SK-N-SH (cell line): Measurements from ENCODE around the gene ATP6V1G1. TPM values are rescaled to one million over a fixed set of nuclear protein-coding genes. Genes with fewer than 3 reads are reported as not detected.

ENCODE experiments used
- CTCF ChIA-PET: fragments of 300-600, 350-600 bp; formaldehyde crosslinking; extraction: SDS; loops from one replicate; lab custom pipeline; 2021; lab: Yijun Ruan, JAX
- POLR2A ChIA-PET: fragments of 350-600 bp; sonication (Branson Sonifier 250); formaldehyde crosslinking; extraction: SDS; loops from one replicate; lab custom pipeline; 2020; ENCODE audit warnings: antibody characterized with exemption, inconsistent platforms; lab: Yijun Ruan, JAX
- DNase-seq: peaks from one replicate; pipeline ENCODE4 v3.0.0; 2012
- H2AFZ ChIP-seq: fragments of 200-600 bp; sonication (generic); 2 replicates; pipeline ENCODE4 v1.8.1; 2016; ENCODE audit warnings: antibody characterized with exemption, mild to moderate bottlenecking, low read depth
- H3F3A ChIP-seq: fragments of 200-600 bp; sonication (generic); replicated peaks from 2 replicates; pipeline ENCODE3; 2016; ENCODE audit warnings: antibody characterized with exemption, mild to moderate bottlenecking; ENCODE audit not compliant: insufficient read depth
- H3K27ac ChIP-seq, 2 experiments: fragments of 200-500 bp in 1 of 2; fragments of 200-600 bp in 1 of 2; sonication (Bioruptor generic) in 1 of 2; sonication (generic), shearing (Covaris generic) in 1 of 2; 2 replicates each; pipeline versions ENCODE4 v1.5.1 to v1.6.1; 2014 to 2016; ENCODE audit warnings: low read depth in 2 of 2, inconsistent platforms in 1 of 2, low read length in 1 of 2, mild to moderate bottlenecking in 1 of 2, mixed read lengths in 1 of 2
- H3K27me3 ChIP-seq: fragments of 200-600 bp; sonication (generic), shearing (Covaris generic); 2 replicates; pipeline ENCODE4 v1.6.1; 2016; ENCODE audit warnings: mixed run types; ENCODE audit not compliant: insufficient read depth
- H3K36me3 ChIP-seq, 2 experiments: fragments of 200-500 bp in 1 of 2; fragments of 200-600 bp in 1 of 2; sonication (Bioruptor generic) in 1 of 2; sonication (generic) in 1 of 2; replicated peaks in 1 of 2; 2 replicates each; pipeline versions ENCODE3 to v1.5.1; 2014 to 2016; ENCODE audit warnings: low read length in 1 of 2, mild to moderate bottlenecking in 1 of 2; ENCODE audit not compliant: insufficient read depth in 2 of 2, control insufficient read depth in 1 of 2
- H3K4me1 ChIP-seq, 2 experiments: fragments of 200-500 bp in 1 of 2; fragments of 200-600 bp in 1 of 2; sonication (Bioruptor generic) in 1 of 2; sonication (generic), shearing (Covaris generic) in 1 of 2; 2 replicates each; pipeline versions ENCODE4 v1.5.1 to v1.6.1; 2014 to 2016; ENCODE audit warnings: low read depth in 1 of 2, low read length in 1 of 2, mixed run types in 1 of 2; ENCODE audit not compliant: insufficient read depth in 2 of 2, control insufficient read depth in 1 of 2
- H3K4me2 ChIP-seq: fragments of 200-600 bp; sonication (generic), shearing (Covaris generic); 2 replicates; pipeline ENCODE4 v1.6.1; 2017; ENCODE audit warnings: mixed run types
- H3K4me3 ChIP-seq, 2 experiments: fragments of 200-500 bp in 1 of 2; fragments of 200-600 bp in 1 of 2; sonication (Bioruptor generic) in 1 of 2; sonication (generic), shearing (Covaris generic) in 1 of 2; 2 replicates each; pipeline versions ENCODE4 v1.5.1 to v1.8.1; 2014 to 2016; ENCODE audit warnings: low read depth in 2 of 2, inconsistent platforms in 1 of 2, low read length in 1 of 2, mild to moderate bottlenecking in 1 of 2, mixed read lengths in 1 of 2, moderate library complexity in 1 of 2
- H3K79me2 ChIP-seq: fragments of 200-600 bp; sonication (generic); 2 replicates; pipeline ENCODE4 v1.8.1; 2017; ENCODE audit warnings: mild to moderate bottlenecking; ENCODE audit not compliant: insufficient read depth
- H3K9ac ChIP-seq: fragments of 200-600 bp; sonication (generic); 2 replicates; pipeline ENCODE4 v1.6.1; 2017; ENCODE audit warnings: mixed run types
- H3K9me2 ChIP-seq: fragments of 200-600 bp; sonication (generic); 2 replicates; pipeline ENCODE4 v1.6.1; 2017; ENCODE audit warnings: mixed run types
- H3K9me3 ChIP-seq: fragments of 200-600 bp; sonication (generic); 2 replicates; pipeline ENCODE4 v1.6.1; 2017; ENCODE audit warnings: mixed run types, mild to moderate bottlenecking, moderate library complexity
- H4K20me1 ChIP-seq: fragments of 200-600 bp; sonication (generic); 2 replicates; pipeline ENCODE4 v1.6.1; 2017; ENCODE audit warnings: mild to moderate bottlenecking, mixed run types; ENCODE audit not compliant: insufficient read depth
- EP300 ChIP-seq, 2 experiments: IDR thresholded peaks; 2 replicates each; pipeline versions ENCODE4 v1.4.0 to v1.6.1; 2012; ENCODE audit warnings: borderline replicate concordance in 1 of 2, low read depth in 1 of 2, low read length in 1 of 2
- FOSL2 ChIP-seq: IDR thresholded peaks from 2 replicates; pipeline ENCODE4 v1.4.0; 2012; ENCODE audit warnings: low read depth, mild to moderate bottlenecking, moderate library complexity, borderline replicate concordance
- FOXJ3 ChIP-seq: sonication (generic); formaldehyde crosslinking; IDR thresholded peaks from 2 replicates; pipeline ENCODE4 v1.5.1; 2020; ENCODE audit warnings: mild to moderate bottlenecking, missing genetic modification reagents
- FOXM1 ChIP-seq: IDR thresholded peaks from 2 replicates; pipeline ENCODE4 v1.4.0; 2012; ENCODE audit warnings: low read depth, mild to moderate bottlenecking
- GATA2 ChIP-seq: sonication (generic); formaldehyde crosslinking; IDR thresholded peaks from 2 replicates; pipeline ENCODE4 v1.5.0; 2020; ENCODE audit warnings: mild to moderate bottlenecking, missing genetic modification reagents
- JUND ChIP-seq: IDR thresholded peaks from 2 replicates; pipeline ENCODE4 v1.4.0; 2012
- NRF1 ChIP-seq: IDR thresholded peaks from 2 replicates; pipeline ENCODE4 v1.6.1; 2012; ENCODE audit warnings: low read depth, mild to moderate bottlenecking, low read length
- PBX3 ChIP-seq: IDR thresholded peaks from 2 replicates; pipeline ENCODE4; 2012
- POLR2AphosphoS5 ChIP-seq: IDR thresholded peaks from 2 replicates; pipeline ENCODE4 v1.6.1; 2012; ENCODE audit warnings: low read depth, low read length
- RCOR1 ChIP-seq: fragments of 150-350 bp; IDR thresholded peaks from 2 replicates; pipeline ENCODE4 v1.6.1; 2017; ENCODE audit warnings: antibody characterized with exemption, low read length
- REST ChIP-seq: IDR thresholded peaks from 2 replicates; pipeline ENCODE4 v1.6.1; 2012; ENCODE audit warnings: mild to moderate bottlenecking, low read depth, low read length, moderate library complexity
- RXRA ChIP-seq: IDR thresholded peaks from 2 replicates; pipeline ENCODE4 v1.4.0; 2012; ENCODE audit warnings: low read depth, mild to moderate bottlenecking, borderline replicate concordance
- SIN3A ChIP-seq: IDR thresholded peaks from 2 replicates; pipeline ENCODE4 v1.6.1; 2012; ENCODE audit warnings: low read depth, mild to moderate bottlenecking, low read length, moderate library complexity, borderline replicate concordance
- TAF1 ChIP-seq: IDR thresholded peaks from 2 replicates; pipeline ENCODE4 v1.6.1; 2012; ENCODE audit warnings: low read depth, mild to moderate bottlenecking, low read length, moderate library complexity, borderline replicate concordance
- TCF12 ChIP-seq: IDR thresholded peaks from 2 replicates; pipeline ENCODE4 v1.4.0; 2012
- USF1 ChIP-seq: IDR thresholded peaks from 2 replicates; pipeline ENCODE4 v1.4.0; 2012; ENCODE audit warnings: low read depth, borderline replicate concordance
- WGBS: methylation state at CpG from one replicate; pipeline ENCODE4 v1.1.6; 2017; ENCODE audit warnings: low lambda C conversion rate; 5-methylcytosine and 5-hydroxymethylcytosine counted together
- polyA plus RNA-seq, 3 experiments: library from polyadenylated mRNA; depleted of rRNA; stranded (reverse); fragments of >200 nt; gene quantifications; 2 replicates each; pipeline ENCODE4 v1.2.3, GENCODE V29; 2012

Gene ATP6V1G1
- polyA plus RNA-seq, 1 of the 3 experiments (the other 2 are of a cell fraction) = 119 TPM

- DNase-seq = no peak
- 62% methylated on average over 3 of the region's 3 CpGs for WGBS
- CTCF ChIA-PET = interaction anchor here (0.9 to 1.5 kb wide), 2 partner anchors 12 to 155 kb away, joined by 3 read pairs; no protein-coding TSS in a partner anchor
These were observed 26.6 kb upstream of the ATP6V1G1 start for GRCh38 chr9:114560956-114561355.

GRCh38 chr9:114561771-114562170, 25.8 kb upstream of the ATP6V1G1 start:
- Histone ChIP-seq H3K36me3 (no peaks in the 10 kb centered on the region), H3K9ac (no peak overlapping the region), H3F3A (no peaks in the 10 kb centered on the region), H3K4me2 (no peak overlapping the region), H3K79me2 (no peaks in the 10 kb centered on the region), H3K27me3 (peaks cover 6% of the 10 kb centered on the region; the same call in 1 of the 2 replicates), H2AFZ (no peak overlapping the region), H3K4me1 (no peaks in the 10 kb centered on the region), H3K27ac (no peak overlapping the region), H3K9me3 (no peaks in the 10 kb centered on the region), H3K4me3 (no peak overlapping the region), H3K9me2 (no peaks in the 10 kb centered on the region), H4K20me1 (no peaks in the 10 kb centered on the region)
- WGBS = 39% methylated on average over 7 of the region's 7 CpGs
- DNase-seq = no peak
- ChIA-PET POLR2A (no interaction called here), CTCF (interaction anchor here (0.9 kb wide), 1 partner anchor 156 kb away, joined by 3 read pairs; no protein-coding TSS in a partner anchor)
- TF ChIP-seq PBX3 (no peak), USF1 (no peak), JUND (no peak), GATA2 (no peak), TCF12 (no peak), SIN3A (no peak)

More at GRCh38 chr9:114560956-114561355, 26.6 kb upstream of the ATP6V1G1 start:
- Histone ChIP-seq H3K27me3 (peaks cover 6% of the 10 kb centered on the region; the same call in 1 of the 2 replicates), H3K4me2 (no peak overlapping the region), H3K79me2 (no peaks in the 10 kb centered on the region), H3K27ac (no peak overlapping the region), H3K4me1 (no peaks in the 10 kb centered on the region), H3K9me2 (no peaks in the 10 kb centered on the region), H3K9me3 (no peaks in the 10 kb centered on the region), H4K20me1 (no peaks in the 10 kb centered on the region), H3K9ac (no peak overlapping the region), H3K36me3 (no peaks in the 10 kb centered on the region), H3K4me3 (no peak overlapping the region), H2AFZ (no peak overlapping the region), H3F3A (no peaks in the 10 kb centered on the region)
- POLR2A ChIA-PET = no interaction called here
- TF ChIP-seq NRF1 (no peak), FOXM1 (no peak), FOSL2 (no peak), FOXJ3 (no peak), TAF1 (no peak)

- CTCF ChIA-PET = no interaction called here
- peaks cover 4% of the 10 kb centered on the region for H3F3A ChIP-seq
- no peaks in the 10 kb centered on the region for H3K36me3 ChIP-seq
- no peak overlapping the region for H3K9ac ChIP-seq
- DNase-seq = no peak
- H3K9me2 ChIP-seq = no peaks in the 10 kb centered on the region
- no peaks in the 10 kb centered on the region for H3K79me2 ChIP-seq
- 35% methylated on average over 3 of the region's 3 CpGs for WGBS
- no peak overlapping the region for H2AFZ ChIP-seq
- no peaks in the 10 kb centered on the region for H3K4me1 ChIP-seq
- H3K4me2 ChIP-seq = no peak overlapping the region
- H3K9me3 ChIP-seq = no peaks in the 10 kb centered on the region
- no peak overlapping the region for H3K4me3 ChIP-seq
- POLR2A ChIA-PET = no interaction called here
- H3K27me3 ChIP-seq = peaks cover 11% of the 10 kb centered on the region
- no peak overlapping the region for H3K27ac ChIP-seq
- no peak for TF ChIP-seq TAF1
- no peak for TF ChIP-seq EP300 (IDR thresholded peaks at IDR 0.05; ENCODE audit: borderline replicate concordance in 1 of 2, low read depth in 1 of 2, low read length in 1 of 2)
- TF ChIP-seq RXRA = no peak
- no peak for TF ChIP-seq POLR2AphosphoS5
- TF ChIP-seq TCF12 = no peak
- TF ChIP-seq REST = no peak
- no peak for TF ChIP-seq RCOR1
- no peaks in the 10 kb centered on the region for H4K20me1 ChIP-seq
These were observed 22.4 kb upstream of the ATP6V1G1 start for GRCh38 chr9:114565204-114565603.
